ENCODE data around the gene TMEM272.
A peak's percentile ranks its signal among the peaks of the same experiment; 100 is the strongest.

Gene TMEM272, protein sequence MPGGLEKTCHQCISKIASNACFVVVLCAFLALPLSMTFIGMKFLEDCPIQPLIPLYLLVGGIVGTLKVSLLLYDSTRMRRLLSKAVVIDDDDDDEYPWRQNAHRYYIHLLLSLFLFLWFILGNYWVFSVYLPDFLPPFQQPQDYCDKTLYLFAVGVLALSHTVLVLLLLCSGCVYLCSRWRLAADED

DNA sequence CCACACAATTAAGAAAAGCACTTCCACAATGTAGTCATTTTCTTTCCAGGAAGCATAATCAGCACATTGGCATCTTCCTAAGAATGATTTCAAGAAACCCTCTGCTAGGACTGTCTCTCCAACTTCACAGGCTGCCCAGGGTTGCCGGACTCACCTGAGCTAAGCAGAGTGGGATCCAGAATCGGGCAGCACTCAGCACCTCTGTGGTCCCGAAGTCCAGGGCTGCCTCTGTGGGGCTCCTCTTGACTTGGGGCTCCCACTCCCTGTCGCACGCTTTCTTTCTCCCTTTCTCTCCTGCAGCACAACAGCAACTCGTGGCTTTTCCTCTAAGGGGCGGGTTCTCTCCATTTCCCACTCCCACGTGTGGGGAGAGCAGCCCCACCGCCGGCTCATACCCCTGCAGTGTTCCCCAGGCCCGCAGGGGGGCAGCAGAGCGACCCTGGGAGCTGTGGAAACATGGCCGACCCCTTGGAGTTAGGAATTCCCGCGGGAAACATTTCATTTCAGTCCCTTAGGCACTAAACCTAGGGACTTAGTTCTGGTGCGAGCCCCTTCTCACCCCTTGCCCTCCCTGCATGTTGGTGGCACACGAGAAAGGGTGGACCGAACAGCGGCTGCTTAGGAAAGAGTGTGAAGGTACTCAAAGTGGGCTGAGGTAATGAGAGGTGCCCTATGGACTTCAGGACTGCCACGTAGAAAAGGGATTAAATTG lies at the start of gene TMEM272:
Gene TMEM272, minus strand, starts transcription at position 316 of the 712 bp plus-strand sequence. CDS start 6,647 bp downstream, outside the sequence.
- Histone ChIP-seq H3K27me3 (replicated peaks) (no peaks in the 10 kb centered on the region), H3K27ac (no peak within 1 kb of the TSS), H3K36me3 (replicated peaks) (no peaks in the 10 kb centered on the region), H3K4me3 (ENCODE audit: low read depth, low read length) (peak within 1 kb of the TSS; percentile 30)
- DNase-seq = peak; percentile 27
- in situ Hi-C loops (cut with HindIII; ENCODE audit: low pct_ligation_motif_present, low sequenced_read_pairs) = no loop called here
- TF ChIP-seq, protein P1, sequence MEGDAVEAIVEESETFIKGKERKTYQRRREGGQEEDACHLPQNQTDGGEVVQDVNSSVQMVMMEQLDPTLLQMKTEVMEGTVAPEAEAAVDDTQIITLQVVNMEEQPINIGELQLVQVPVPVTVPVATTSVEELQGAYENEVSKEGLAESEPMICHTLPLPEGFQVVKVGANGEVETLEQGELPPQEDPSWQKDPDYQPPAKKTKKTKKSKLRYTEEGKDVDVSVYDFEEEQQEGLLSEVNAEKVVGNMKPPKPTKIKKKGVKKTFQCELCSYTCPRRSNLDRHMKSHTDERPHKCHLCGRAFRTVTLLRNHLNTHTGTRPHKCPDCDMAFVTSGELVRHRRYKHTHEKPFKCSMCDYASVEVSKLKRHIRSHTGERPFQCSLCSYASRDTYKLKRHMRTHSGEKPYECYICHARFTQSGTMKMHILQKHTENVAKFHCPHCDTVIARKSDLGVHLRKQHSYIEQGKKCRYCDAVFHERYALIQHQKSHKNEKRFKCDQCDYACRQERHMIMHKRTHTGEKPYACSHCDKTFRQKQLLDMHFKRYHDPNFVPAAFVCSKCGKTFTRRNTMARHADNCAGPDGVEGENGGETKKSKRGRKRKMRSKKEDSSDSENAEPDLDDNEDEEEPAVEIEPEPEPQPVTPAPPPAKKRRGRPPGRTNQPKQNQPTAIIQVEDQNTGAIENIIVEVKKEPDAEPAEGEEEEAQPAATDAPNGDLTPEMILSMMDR (IDR thresholded peaks at IDR 0.05; ENCODE audit: low read depth, low read length, missing control alignments) = peak; percentile 98

DNA sequence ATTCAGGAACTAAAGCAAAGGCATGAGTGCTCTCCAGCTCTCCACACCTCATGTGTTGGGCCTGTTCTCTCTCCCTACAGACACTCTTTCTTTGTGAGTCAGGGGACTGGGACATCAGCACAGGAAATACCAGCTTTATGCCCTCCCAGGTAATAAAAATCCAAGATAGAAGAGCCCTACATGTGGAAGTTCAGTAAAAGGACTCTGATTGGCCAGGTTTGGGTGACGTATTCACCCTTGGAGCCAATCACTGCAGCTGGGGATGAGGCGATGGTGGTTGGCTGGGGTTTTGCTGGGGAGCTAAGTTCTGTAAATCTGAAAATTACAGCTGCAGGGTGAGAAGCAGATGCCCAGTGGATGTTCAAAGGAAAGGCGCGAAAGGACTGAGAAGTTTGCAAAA lies 49.3 kb upstream of the TMEM272 start:
- no peak for DNase-seq
- Histone ChIP-seq H3K27me3 (replicated peaks) (no peaks in the 10 kb centered on the region), H3K36me3 (replicated peaks) (no peaks in the 10 kb centered on the region), H3K4me3 (ENCODE audit: low read depth, low read length) (no peak overlapping the region), H3K27ac (no peak overlapping the region)
- in situ Hi-C loops (cut with HindIII; ENCODE audit: low pct_ligation_motif_present, low sequenced_read_pairs) = no loop called here
- TF ChIP-seq, protein P1 (IDR thresholded peaks at IDR 0.05; ENCODE audit: low read depth, low read length, missing control alignments) = no peak

DNA sequence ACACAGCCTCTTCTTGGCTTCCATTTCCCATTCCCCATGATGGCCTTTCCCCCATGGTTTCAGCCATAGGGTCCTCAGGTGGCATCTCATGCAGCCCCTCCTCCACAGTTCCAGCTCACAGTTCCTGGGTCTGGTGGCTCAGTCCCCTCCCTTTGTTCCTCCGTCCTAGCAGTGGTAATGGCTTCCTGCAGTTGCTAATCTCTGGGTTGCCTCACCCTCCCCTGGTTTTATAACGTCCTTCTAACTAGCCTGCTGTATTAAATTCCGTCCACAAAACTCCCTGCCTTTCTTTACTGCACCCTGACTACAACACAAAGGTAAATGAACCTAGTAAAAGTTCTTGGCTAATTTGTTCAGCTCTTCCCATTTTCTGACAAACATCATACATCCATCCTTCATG lies 47.7 kb upstream of the TMEM272 start:
- TF ChIP-seq, protein P1 (IDR thresholded peaks at IDR 0.05; ENCODE audit: low read depth, low read length, missing control alignments) = no peak
- DNase-seq = no peak
- Histone ChIP-seq H3K4me3 (ENCODE audit: low read depth, low read length) (no peak overlapping the region), H3K36me3 (replicated peaks) (no peaks in the 10 kb centered on the region), H3K27me3 (replicated peaks) (no peaks in the 10 kb centered on the region), H3K27ac (no peak overlapping the region)
- in situ Hi-C loops (cut with HindIII; ENCODE audit: low pct_ligation_motif_present, low sequenced_read_pairs) = no loop called here

DNA sequence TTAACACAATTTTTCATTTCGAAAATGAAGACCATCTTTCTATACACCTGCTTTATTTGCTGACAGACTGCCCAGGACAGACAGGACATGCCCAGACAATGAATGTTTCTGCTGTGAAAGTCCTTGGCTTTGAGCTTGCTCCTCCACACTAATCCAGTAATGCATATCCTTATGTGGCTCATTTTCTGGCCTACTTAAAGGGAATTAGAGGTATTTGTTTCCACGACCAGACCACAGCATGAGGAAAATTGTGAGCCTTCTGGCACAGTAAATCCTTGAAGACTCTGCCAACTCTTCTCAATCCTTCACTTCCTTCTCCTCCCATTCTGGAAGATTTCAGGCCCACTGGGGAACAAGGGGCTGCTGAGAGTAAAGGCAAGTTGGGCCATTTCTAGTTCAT lies 42.5 kb upstream of the TMEM272 start:
- Histone ChIP-seq H3K27me3 (replicated peaks) (no peaks in the 10 kb centered on the region), H3K4me3 (ENCODE audit: low read depth, low read length) (no peak overlapping the region), H3K36me3 (replicated peaks) (no peaks in the 10 kb centered on the region), H3K27ac (no peak overlapping the region)
- in situ Hi-C loops (cut with HindIII; ENCODE audit: low pct_ligation_motif_present, low sequenced_read_pairs) = no loop called here
- DNase-seq = no peak
- TF ChIP-seq, protein P1 (IDR thresholded peaks at IDR 0.05; ENCODE audit: low read depth, low read length, missing control alignments) = no peak

DNA sequence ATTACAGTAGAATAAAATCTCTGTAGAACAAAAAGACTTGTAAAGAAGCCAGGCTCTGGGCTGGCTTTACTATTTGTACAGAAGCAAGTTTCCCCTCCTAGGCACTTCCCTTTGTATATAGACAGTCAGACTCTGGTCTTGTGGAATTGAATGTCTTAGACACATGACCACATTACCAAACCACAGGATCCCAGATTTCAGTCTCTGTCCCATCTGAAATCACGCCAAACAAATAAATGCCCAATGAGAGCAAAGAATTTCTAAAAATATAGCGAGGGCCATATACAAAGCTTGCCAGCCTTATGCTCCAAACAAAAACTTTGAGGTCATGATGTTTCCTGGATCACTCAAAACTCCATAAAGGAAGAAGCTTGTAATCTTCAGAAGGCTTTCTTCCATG lies 40.7 kb upstream of the TMEM272 start:
- Histone ChIP-seq H3K4me3 (ENCODE audit: low read depth, low read length) (no peak overlapping the region), H3K36me3 (replicated peaks) (no peaks in the 10 kb centered on the region), H3K27me3 (replicated peaks) (no peaks in the 10 kb centered on the region), H3K27ac (no peak overlapping the region)
- TF ChIP-seq, protein P1 (IDR thresholded peaks at IDR 0.05; ENCODE audit: low read depth, low read length, missing control alignments) = no peak
- in situ Hi-C loops (cut with HindIII; ENCODE audit: low pct_ligation_motif_present, low sequenced_read_pairs) = no loop called here
- DNase-seq = no peak

All from brain microvascular endothelial cell (primary cell).